HG03342 (cell line): ENCODE measurements around the gene RNF39.
A peak's percentile ranks its signal among the peaks of the same experiment; 100 is the strongest.
"Not testable (repeated sequence)": the region's sequence is repeated elsewhere in the genome, so short reads cannot be mapped to it uniquely, and the experiment has no call there.

Experiments used
- ATAC-seq: cut with Tn5 transposase; IDR thresholded peaks from one replicate; pipeline ENCODE4 v1.9.1; 2021; ENCODE audit warnings: mild to moderate bottlenecking, moderate library complexity; ENCODE audit not compliant: unreplicated experiment

The RNF39 gene

GRCh38 chr6:30062471-30063178, 12.9 kb downstream of the RNF39 start:
- ATAC-seq, result no peak

- ATAC-seq, result peak; percentile 19
Observed at GRCh38 chr6:30061858-30062458, 13.6 kb downstream of the RNF39 start.

- ATAC-seq, result peak; percentile 77
Observed at GRCh38 chr6:30061092-30061857, 14.3 kb downstream of the RNF39 start, which contains the start of gene POLR1H. Gene POLR1H (plus strand): TSS chr6:30061265. CDS start chr6:30061525, 260 bp downstream.

- peak; percentile 18 for ATAC-seq
Observed at GRCh38 chr6:30060606-30061091, 14.9 kb downstream of the RNF39 start.

DNA sequence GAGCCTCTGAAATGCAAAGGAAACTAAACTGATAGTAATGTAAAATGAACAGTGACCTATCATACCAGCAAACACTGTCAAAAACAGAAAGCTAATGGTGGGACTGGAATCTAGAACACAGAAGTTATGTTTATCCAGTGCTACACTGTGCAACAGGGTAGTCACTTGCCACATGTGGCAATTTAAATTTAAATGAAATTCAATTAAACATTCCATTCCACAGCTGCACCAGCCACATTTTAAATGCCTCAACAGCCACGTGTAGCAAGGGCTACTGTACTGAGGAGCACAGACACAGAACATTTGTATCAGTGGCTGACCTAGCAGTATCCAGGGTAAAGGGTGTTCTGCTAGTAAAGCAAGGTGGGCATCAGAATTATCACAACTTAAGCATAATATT, 20.1 kb downstream of the RNF39 start:
- ATAC-seq, result no peak

DNA sequence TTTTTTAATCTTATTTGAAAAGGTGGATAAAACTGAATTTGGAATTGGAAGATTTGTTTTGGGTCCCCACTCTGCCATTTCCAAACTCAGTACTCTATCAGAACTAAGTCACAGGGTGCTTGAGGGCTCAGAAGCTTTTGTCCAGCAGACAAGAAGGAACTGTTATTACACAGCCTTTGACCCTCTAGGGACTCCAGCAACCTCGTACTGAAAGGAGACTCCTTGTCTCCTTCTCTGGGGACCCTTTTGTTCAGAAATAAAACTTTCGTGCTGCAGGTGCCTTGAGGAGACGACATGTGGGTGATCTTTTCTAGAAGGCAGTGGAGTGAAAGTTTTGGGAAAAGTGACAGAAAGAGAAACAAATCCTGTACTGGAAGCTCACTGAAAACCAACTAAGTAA, 21.9 kb downstream of the RNF39 start:
- no peak for ATAC-seq

GRCh38 chr6:30047220-30047619, 28.3 kb downstream of the RNF39 start:
- no peak for ATAC-seq

GRCh38 chr6:30044630-30045029, 30.9 kb downstream of the RNF39 start:
- no peak for ATAC-seq

- ATAC-seq, result no peak
Observed at GRCh38 chr6:30043744-30044143, 31.8 kb downstream of the RNF39 start.

DNA sequence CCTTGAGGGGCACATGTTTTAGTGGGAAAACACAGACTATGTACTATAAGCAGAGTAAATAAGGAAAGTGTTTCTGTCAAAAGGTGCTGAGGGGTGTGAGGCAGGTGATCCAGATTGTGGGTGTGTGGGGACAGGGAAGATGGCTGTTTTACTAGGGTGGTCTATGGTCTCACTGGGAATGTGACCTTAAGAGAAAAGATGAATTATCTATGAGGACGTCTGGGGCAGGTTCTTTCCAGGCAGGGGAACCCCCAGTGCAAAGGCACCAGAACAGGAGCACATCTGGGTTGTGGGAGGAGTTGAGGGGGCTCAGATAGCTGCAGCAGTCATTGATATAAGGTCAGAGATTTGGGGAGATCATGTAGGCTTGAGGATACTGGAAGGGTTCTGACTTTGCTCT, 32.7 kb downstream of the RNF39 start:
- no peak for ATAC-seq

GRCh38 chr6:30042476-30042875, 33.1 kb downstream of the RNF39 start:
- ATAC-seq, result no peak

GRCh38 chr6:30041821-30042220, 33.7 kb downstream of the RNF39 start:
- ATAC-seq, result no peak

DNA sequence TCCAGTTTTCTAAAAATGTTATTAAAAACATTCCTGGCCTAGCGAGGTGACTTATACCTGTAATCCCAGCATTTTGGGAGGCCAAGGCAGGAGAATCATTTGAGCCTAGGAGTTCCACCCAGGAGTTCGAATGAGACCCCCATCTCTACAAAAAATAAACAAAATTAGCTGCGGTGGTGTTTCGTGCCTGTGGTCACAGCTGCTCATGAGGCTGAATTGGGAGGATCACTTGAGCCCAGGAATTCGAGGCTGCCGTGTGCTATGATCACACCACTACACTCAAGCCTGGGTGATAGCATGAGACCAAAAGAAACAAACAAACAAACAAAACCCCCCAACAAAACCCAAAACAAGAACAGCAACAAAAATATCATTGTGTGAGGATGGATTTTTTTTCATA, 34.3 kb downstream of the RNF39 start:
- ATAC-seq, result no peak

- ATAC-seq, result no peak
Observed at GRCh38 chr6:30037182-30037788, 38.3 kb downstream of the RNF39 start.

- no peak for ATAC-seq
Observed at GRCh38 chr6:30035784-30036183, 39.8 kb downstream of the RNF39 start.

DNA sequence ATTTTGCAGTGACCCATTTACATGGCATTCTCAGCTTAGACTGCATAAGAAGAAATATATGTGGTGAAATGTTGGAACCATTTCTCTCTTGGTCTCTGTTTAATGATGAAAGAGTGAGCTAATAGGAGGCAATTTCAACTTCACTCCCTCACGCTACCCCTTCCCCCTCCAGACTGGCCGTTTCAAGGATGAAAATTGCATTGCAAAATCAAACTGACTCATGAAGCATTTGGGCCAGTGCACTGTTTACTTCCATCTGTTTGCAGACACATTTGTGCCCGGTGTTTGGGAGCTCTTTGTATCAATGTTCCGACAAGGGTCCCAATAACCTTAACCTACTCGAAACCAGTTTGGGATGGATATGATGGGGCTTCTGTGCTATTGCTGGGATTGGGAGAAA, 42.1 kb downstream of the RNF39 start:
- ATAC-seq, result not testable (repeated sequence)

GRCh38 chr6:30031381-30031780, 44.2 kb downstream of the RNF39 start:
- no peak for ATAC-seq

DNA sequence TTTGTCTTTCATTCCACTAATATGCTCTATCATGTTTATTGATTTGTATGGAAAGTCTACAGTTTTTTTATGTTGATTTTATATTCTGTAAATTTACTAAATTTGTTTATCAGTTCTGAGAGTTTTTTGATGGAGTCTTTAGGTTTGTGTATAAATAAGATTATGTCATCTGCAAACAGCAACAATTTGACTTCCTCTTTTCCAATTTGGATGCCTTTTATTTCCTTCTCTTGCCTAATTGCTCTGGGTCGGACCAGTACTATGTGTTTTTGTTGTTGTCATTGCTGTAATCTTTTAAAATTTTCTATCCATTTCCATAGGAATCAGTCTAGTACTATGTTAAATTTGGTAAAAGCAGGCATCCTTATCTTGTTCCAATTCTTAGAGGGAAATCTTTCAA, 46.0 kb downstream of the RNF39 start:
- ATAC-seq, result no peak

DNA sequence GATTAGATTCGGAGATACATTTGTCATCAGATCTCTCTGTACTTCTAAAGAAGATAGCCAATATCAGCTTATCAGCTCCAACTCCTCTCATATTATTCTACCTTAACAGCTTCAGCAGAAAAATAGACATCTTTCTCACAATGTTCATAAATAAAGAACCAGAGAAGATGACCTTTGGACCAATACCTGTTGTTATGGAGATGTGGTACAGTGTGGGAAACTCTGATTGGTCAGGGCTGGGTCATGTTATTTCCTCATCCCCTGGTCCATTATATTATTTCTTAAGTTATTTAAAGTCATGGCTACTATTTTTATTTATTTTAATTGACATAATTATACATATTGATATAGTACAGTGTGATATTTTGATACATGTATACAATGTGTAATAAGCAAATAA, 50.4 kb downstream of the RNF39 start:
- no peak for ATAC-seq

DNA sequence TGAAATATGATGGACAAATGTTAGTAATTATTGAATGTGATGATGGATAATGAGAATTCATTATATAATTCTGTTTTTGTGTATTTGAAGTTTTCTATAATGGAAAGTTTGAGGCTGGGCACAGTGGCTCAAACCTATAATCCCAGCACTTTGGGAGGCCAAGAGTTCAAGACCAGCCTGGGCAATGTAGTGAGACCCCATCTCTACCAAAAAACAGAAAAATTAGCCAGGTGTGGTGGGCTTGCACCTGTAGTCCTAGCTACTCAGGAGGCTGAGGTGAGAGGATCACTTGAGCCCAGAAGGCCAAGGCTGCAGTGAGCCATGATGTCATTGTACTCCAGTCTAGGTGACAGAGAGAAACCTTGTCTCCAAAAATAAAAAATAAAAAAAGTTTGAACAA, 52.9 kb downstream of the RNF39 start:
- ATAC-seq, result not testable (repeated sequence)

DNA sequence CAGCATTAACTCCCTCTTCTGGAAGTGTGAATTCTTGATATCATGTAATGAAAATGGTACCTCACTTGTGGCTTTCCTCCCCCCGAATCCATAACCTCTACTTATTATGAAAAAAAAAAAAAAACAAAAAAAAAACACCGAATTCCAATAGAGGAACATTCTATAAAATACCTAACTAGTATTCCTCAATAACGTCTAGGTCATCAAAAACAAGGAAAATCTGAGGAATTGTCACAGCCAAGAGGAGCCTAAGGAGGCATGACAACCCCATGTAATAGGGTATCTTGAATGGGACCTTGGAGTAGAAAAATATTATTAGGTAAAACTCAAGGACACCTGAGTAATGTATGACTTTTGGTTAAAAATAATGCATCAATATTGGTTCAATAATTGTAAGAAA, 53.4 kb downstream of the RNF39 start:
- no peak for ATAC-seq
